Measurements from ENCODE around the gene GPC1. TPM values are rescaled to one million over a fixed set of nuclear protein-coding genes. Genes with fewer than 3 reads are reported as not detected.

Gene GPC1
- total and polyA plus RNA-seq, 2 of the 4 experiments (the other 2 are of a cell fraction), result 16.0 to 211 TPM

GRCh38 chr2:240431661-240432424, 3.6 kb upstream of the GPC1 start:
- no peak overlapping the region; a peak in 1 of 4 replicates for H4K8ac ChIP-seq (ENCODE audit: low read depth in 2 of 2, low read length in 2 of 2)

More at GRCh38 chr2:240431661-240432424, 3.6 kb upstream of the GPC1 start:
- Histone ChIP-seq H3K4me3 (ENCODE audit: insufficient read depth, low read depth, low read length) (no peak overlapping the region), H2AK9ac (replicated peaks; ENCODE audit: low read depth, low read length, poor library complexity) (no peak overlapping the region), H2AFZ (replicated peaks; ENCODE audit: low read length, poor library complexity) (no peak overlapping the region), H3K18ac (ENCODE audit: low read depth, low read length) (no peak overlapping the region), H3K56ac (ENCODE audit: extremely low read depth, insufficient read depth, low read length) (no peak overlapping the region), H4K20me1 (ENCODE audit: insufficient read depth, low read length) (peaks cover 3% of the 10 kb centered on the region; the same call in 1 of the 2 replicates), H2BK5ac (ENCODE audit: low read depth, low read length, poor library complexity, severe bottlenecking) (peak overlapping the region; percentile 99), H2AK5ac (ENCODE audit: low read depth, low read length) (peak overlapping the region; percentile 93; the same call in 1 of the 2 replicates), H3K4me1 (ENCODE audit: control insufficient read depth, insufficient read depth, low read length) (peaks cover 16% of the 10 kb centered on the region), H4K91ac (ENCODE audit: insufficient read depth, low read depth, low read length) (peak overlapping the region; percentile 85), H2BK15ac (ENCODE audit: low read depth, low read length) (peak overlapping the region; percentile 92; the same call in 1 of the 3 replicates), H3K4ac (ENCODE audit: low read depth, low read length) (peak overlapping the region; percentile 7; the same call in 1 of the 2 replicates), H3K36me3 (ENCODE audit: control insufficient read depth, insufficient read depth, low read length) (no peaks in the 10 kb centered on the region), H3K27ac (ENCODE audit: insufficient read depth, low read length) (no peak overlapping the region), H2BK20ac (ENCODE audit: low read depth, low read length) (no peak overlapping the region), H3K9ac (ENCODE audit: low read depth, low read length) (no peak overlapping the region), H4K5ac (ENCODE audit: low read depth, low read length) (no peak overlapping the region), H2BK120ac (ENCODE audit: low read depth, low read length) (peak overlapping the region; percentile 20; the same call in 1 of the 2 replicates), H3K79me1 (ENCODE audit: low read depth in 1 of 2, low read length in 2 of 2) (peaks cover 0 to 26% of the 10 kb centered on the region in 2 experiments; a peak in 2 of 4 replicates), H3K9me3 (ENCODE audit: control insufficient read depth, insufficient read depth, low read length) (no peaks in the 10 kb centered on the region), H3K9me1 (ENCODE audit: insufficient read depth, low read length) (peaks cover 14% of the 10 kb centered on the region), H3K23ac (ENCODE audit: low read depth, low read length) (no peak overlapping the region), H3K4me2 (ENCODE audit: low read depth, low read length) (no peak overlapping the region), H3K14ac (replicated peaks; ENCODE audit: low read depth, low read length) (no peak overlapping the region), H3K27me3 (ENCODE audit: control insufficient read depth, insufficient read depth, low read length) (no peaks in the 10 kb centered on the region)
- intact Hi-C loops (cut with micrococcal nuclease), result no loop called here
- no TSS peak for BruUV-seq (replicated peaks)
- 78% methylated on average over 5 of the region's 12 CpGs; no CpG with 5 or more reads in 1 of the 2 experiments for WGBS, 2 experiments (ENCODE audit: extremely low coverage in 2 of 2, insufficient read length in 1 of 2)
- POLR2A ChIA-PET (ENCODE audit: unreplicated experiment), result no interaction called here
- ATAC-seq (ENCODE audit: low read depth) (no peak), DNase-seq (no peak)
- no peak for TF ChIP-seq MXI1 (IDR thresholded peaks at IDR 0.05; ENCODE audit: borderline replicate concordance, low read depth, low read length)
- no peak for TF ChIP-seq ELK1 (IDR thresholded peaks at IDR 0.05; ENCODE audit: borderline replicate concordance, low read depth, low read length)
- no peak for TF ChIP-seq RCOR1 (IDR thresholded peaks at IDR 0.05; ENCODE audit: insufficient replicate concordance, low read length)
- CTCF ChIA-PET, result no interaction called here
- dilution Hi-C loops (cut with HindIII; ENCODE audit: low sequenced_read_pairs, unreplicated experiment), result no loop called here
- in situ Hi-C loops (cut with MboI; ENCODE audit: low sequenced_read_pairs), result no loop called here
